ENCODE results near the gene SNUPN. TPM values are rescaled to one million over a fixed set of nuclear protein-coding genes. Genes with fewer than 3 reads are reported as not detected.

The SNUPN gene
- total and polyA plus RNA-seq, 10 of the 15 experiments (the other 5 are each of a cell fraction or from before 2014, with no cell fraction given): 19.0 to 50.3 (median 32.5) TPM

DNA sequence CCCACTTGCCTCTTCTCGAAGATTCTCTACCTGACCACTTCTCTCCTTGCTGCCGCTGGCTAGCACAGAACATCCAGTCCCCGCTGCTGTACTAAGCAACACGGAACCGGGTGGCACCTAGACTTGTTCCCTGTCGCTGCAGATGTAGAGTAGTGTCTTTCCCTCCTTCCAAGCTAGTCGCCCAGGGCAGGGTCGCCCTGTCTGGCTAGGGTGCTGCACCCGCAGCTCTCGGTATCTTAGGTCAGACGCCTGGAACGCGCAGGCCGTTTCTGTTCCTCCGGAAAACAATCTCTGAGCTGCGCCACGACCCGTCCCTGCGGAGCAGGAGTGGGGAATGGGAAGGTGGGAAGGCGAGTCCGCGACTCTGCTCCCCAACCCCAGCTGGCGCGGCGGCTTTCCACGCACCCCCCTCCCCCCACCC lies 21.4 kb upstream of the SNUPN start:
- in situ Hi-C loops (cut with MboI) (no loop called here), intact Hi-C loops (cut with micrococcal nuclease; ENCODE audit: unreplicated experiment) (loop anchor here (10.0 kb wide), 1 partner anchor 712 kb away; the partner anchor contains the start of gene COX5A)
- H3K9ac ChIP-seq (ENCODE audit: control insufficient read depth, insufficient read depth, low read length): peak overlapping the region; percentile 62; the same call in 1 of the 2 replicates
- BruUV-seq (replicated peaks): no TSS peak
- H3K4me2 ChIP-seq (ENCODE audit: control insufficient read depth, insufficient read depth): peak overlapping the region; percentile 94
- H3K27ac ChIP-seq (ENCODE audit: control insufficient read depth, insufficient read depth): no peak overlapping the region
- RAD21 ChIA-PET (ENCODE audit: unreplicated experiment): interaction anchor here (0.9 to 2.6 kb wide), 7 partner anchors 21 to 279 kb away, joined by 3 to 10 read pairs (median 5); partner anchors contain the start of genes MAN2C1 and SNUPN
- SMC1A ChIA-PET (ENCODE audit: uncharacterized antibody, unreplicated experiment): interaction anchor here (0.6 to 1.9 kb wide), 6 partner anchors 21 to 279 kb away, joined by 3 to 10 read pairs (median 4); partner anchors contain the start of genes MAN2C1 and SNUPN
- TF ChIP-seq NRF1 (conservative IDR thresholded peaks at IDR 0.05; ENCODE audit: low read depth, low read length) (no peak), USF1 (IDR thresholded peaks at IDR 0.05; ENCODE audit: borderline replicate concordance, extremely low read length, insufficient read depth, low read depth, low read length) (no peak), ZBTB4 (CRISPR knock-in tag; IDR thresholded peaks at IDR 0.05) (no peak)
- peaks cover 0 to 2% of the 10 kb centered on the region in 2 experiments; a peak in 2 of 4 replicates for H3K27me3 ChIP-seq (replicated peaks in 1 of 2; ENCODE audit: control insufficient read depth in 2 of 2, insufficient read depth in 2 of 2, low read length in 1 of 2)
- FAIRE-seq (no peak), ATAC-seq (peak; percentile 18), DNase-seq (ENCODE audit: low read depth, low spot score) (no peak)
- no peaks in the 10 kb centered on the region for H4K20me1 ChIP-seq (ENCODE audit: control insufficient read depth, insufficient read depth)
- CTCF ChIA-PET: interaction anchor here (0.6 to 2.9 kb wide), 12 partner anchors 7 to 652 kb away, joined by 3 to 27 read pairs (median 4); partner anchors contain the start of genes IMP3, MAN2C1 and SNUPN
- H2AFZ ChIP-seq (ENCODE audit: control insufficient read depth, low read depth, low read length): peak overlapping the region; percentile 85
- 9% methylated on average over 22 of the region's 26 CpGs for WGBS (ENCODE audit: insufficient coverage, insufficient replicate concordance, low lambda C conversion rate, missing lambda C conversion rate)
- H3K79me2 ChIP-seq (ENCODE audit: control insufficient read depth, insufficient read depth, low read length): no peaks in the 10 kb centered on the region
- peak overlapping the region; percentile 91 for H3K4me3 ChIP-seq
- POLR2A ChIA-PET: interaction anchor here (0.5 to 2.0 kb wide), 8 partner anchors 9 to 279 kb away, joined by 3 to 12 read pairs (median 4); partner anchors contain the start of genes MAN2C1 and SNUPN
- H3K9me3 ChIP-seq (replicated peaks; ENCODE audit: control insufficient read depth, insufficient read depth, low read length): no peaks in the 10 kb centered on the region
- 0 out of 2 replicates have a peak, but pooled peaks cover 2% of the 10 kb centered on the region for H3K4me1 ChIP-seq (ENCODE audit: control insufficient read depth, insufficient read depth, low read length)
- H3K36me3 ChIP-seq (ENCODE audit: control insufficient read depth in 2 of 2, insufficient read depth in 2 of 2, low read length in 1 of 2): no peaks in the 10 kb centered on the region
